NCI-H526 treated with DMSO at 0.1 percent for 48 hours (cell line): ENCODE results near the gene SLC12A5.

Experiments
- DNase-seq: peaks from one replicate; lab custom pipeline; 2025; lab: John Stamatoyannopoulos, UW

The SLC12A5 gene

DNA sequence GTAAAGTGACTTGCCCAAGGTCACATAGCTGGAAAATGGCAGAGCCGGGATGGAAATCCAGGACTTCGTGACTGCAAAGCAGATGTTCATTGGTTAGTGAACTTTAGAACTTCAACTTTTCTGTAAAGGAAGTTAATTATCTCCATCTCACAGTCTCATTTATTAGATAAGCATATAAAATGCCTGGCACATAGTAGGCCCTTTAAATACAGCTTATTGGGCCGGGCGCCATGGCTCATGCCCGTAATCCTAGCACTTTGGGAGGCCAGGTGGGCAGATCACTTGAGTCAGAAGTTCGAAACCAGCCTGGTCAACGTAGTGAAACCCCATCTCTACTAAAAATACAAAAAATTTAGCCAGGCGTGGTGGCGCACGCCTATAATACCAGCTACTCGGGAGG lies 22.1 kb upstream of the SLC12A5 start:
- DNase-seq = no peak

GRCh38 chr20:46007671-46008070 lies 21.3 kb upstream of the SLC12A5 start:
- no peak for DNase-seq

GRCh38 chr20:46009816-46010215 lies 19.2 kb upstream of the SLC12A5 start:
- DNase-seq = no peak

- DNase-seq = no peak
Measured at GRCh38 chr20:46010491-46011391, 18.3 kb upstream of the SLC12A5 start.

GRCh38 chr20:46011631-46012482 lies 17.2 kb upstream of the SLC12A5 start:
- DNase-seq = peak; percentile 85

- no peak for DNase-seq
Measured at GRCh38 chr20:46012921-46013320, 16.1 kb upstream of the SLC12A5 start.

DNA sequence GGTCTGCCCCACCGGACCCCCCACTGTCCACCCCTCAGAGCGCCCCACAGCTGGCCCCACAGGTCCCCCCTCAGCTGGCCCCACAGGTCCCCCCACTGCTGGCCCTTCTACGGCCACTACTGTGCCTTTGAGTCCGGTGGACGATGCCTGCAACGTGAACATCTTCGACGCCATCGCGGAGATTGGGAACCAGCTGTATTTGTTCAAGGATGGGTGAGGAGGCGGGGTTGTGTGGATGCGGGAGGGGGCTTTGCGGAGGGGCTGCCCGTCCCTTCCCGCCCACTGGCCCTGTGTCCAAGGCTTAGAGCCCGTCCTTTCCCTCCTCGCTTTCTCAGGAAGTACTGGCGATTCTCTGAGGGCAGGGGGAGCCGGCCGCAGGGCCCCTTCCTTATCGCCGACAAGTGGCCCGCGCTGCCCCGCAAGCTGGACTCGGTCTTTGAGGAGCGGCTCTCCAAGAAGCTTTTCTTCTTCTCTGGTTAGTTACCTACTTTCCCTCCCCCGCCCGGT lies 15.6 kb upstream of the SLC12A5 start:
- DNase-seq = no peak

- peak; percentile 60 for DNase-seq
Measured at GRCh38 chr20:46013829-46014516, 15.0 kb upstream of the SLC12A5 start.

- DNase-seq = no peak
Measured at GRCh38 chr20:46014517-46015396, 14.3 kb upstream of the SLC12A5 start.

- DNase-seq = no peak
Measured at GRCh38 chr20:46017272-46017671, 11.7 kb upstream of the SLC12A5 start.

DNA sequence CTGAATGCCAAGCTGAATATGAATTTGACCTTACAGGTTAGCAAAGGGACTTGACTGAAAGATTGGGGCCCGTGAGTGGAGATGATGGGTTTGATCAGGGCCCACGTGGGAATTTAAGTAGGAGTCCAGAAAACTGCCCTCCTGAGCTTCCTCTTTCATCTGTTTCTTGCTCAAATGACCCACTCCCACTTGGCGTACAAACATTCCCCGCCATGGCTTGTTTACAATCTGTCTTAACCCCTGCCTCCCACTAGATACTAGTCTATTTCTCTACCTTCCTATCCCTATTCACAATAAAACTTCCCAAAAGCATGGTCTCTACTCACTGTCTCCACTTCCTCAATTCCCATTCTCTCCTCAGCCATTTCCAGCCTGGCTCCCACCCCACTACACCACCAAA lies 10.9 kb upstream of the SLC12A5 start:
- DNase-seq = no peak

DNA sequence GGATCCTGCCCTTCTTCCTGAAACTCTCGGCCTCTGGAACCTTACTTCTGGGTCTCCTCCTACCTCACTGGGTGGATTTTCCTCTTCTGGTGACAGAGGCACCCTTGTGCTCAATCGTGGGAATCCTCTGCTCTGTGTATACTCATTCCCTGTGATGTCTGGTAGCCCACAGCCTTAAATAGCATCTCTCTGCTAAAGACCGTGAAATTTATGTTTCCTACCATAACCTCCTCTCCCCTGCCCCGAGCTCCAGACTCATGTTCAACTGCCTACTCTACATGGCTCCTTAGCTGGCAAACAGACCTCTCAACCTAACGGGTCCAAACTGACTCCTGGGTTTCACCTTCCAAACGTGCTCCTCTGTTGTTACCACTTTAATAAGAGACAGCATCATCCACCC lies 10.4 kb upstream of the SLC12A5 start:
- DNase-seq = no peak

DNA sequence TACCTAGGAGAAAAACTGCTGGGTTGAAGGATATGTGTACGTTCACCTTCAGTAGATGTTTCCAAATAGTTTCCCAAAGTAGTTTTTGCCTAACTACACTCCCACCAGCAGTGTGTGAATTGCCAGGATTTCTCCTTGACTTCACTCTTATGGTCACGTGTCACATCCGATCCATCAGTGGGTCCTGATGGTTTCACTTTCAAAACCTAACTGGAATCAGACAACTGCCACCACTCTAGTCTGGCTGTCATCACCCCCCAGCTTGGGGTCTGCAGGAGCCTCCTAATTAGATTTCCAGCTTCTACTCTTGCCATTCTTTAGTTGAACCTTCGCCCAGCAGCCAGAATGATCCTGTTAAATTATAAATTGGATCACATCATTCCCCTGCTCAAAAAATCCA lies 8.5 kb upstream of the SLC12A5 start:
- no peak for DNase-seq

- peak; percentile 63 for DNase-seq
Measured at GRCh38 chr20:46021361-46022359, 7.4 kb upstream of the SLC12A5 start.

GRCh38 chr20:46022411-46023147 lies 6.4 kb upstream of the SLC12A5 start:
- DNase-seq = peak; percentile 43

DNA sequence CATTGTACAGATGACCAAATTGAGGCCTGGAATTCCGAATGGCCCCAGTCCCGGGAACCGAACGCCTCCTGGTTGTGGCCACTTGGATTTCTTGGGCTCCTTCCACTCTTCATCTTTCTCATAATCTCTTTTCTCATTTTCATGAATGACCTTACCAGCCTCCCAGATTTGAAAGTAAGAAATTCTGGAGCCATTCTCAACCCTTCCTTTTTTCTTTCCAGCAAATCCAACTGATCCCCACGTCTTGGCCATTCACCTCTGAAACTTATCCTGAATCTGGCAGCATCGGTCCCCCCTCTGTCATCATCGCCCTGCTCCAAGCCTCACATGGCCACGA lies 5.9 kb upstream of the SLC12A5 start:
- no peak for DNase-seq

DNA sequence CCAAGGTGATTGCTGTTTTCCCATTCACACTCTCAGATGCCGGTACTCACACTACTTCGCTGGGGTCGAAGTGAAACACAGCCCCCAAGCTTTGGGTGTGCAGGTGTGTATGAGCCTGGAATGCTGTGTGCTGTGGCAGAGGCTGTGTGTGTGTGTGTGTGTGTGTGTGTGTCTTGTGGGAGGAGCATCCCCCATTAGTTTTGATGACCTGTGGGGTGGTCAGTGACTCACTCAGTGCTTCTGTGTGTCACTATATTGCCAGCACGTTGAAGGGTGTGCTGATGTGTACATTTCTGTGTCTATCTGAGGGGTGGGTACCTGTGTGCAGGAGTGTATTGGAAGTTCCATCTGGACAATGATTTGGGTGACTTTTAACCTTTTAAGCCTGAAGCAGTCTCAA lies 5.0 kb upstream of the SLC12A5 start:
- DNase-seq = no peak

DNA sequence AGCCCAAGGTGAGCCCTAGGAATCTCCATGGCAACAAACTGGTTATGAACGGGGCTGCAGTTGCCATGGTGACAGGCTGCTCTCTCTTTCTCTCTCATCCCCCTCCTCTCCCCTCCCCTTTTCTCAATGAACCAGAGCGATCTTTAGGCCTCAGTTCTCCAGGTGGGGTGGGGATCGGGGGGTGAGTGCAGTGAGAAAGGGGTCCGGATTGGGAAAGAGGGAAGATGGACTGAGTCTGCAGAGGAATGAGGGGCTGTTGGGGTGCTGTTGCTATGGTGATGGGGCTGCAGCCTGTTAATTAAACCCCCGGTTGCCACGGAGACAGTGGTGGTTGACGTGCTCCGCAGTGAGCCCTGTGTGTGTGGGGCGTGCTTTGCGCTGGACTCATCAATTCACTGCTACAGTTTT lies 3.6 kb upstream of the SLC12A5 start:
- DNase-seq = no peak

DNA sequence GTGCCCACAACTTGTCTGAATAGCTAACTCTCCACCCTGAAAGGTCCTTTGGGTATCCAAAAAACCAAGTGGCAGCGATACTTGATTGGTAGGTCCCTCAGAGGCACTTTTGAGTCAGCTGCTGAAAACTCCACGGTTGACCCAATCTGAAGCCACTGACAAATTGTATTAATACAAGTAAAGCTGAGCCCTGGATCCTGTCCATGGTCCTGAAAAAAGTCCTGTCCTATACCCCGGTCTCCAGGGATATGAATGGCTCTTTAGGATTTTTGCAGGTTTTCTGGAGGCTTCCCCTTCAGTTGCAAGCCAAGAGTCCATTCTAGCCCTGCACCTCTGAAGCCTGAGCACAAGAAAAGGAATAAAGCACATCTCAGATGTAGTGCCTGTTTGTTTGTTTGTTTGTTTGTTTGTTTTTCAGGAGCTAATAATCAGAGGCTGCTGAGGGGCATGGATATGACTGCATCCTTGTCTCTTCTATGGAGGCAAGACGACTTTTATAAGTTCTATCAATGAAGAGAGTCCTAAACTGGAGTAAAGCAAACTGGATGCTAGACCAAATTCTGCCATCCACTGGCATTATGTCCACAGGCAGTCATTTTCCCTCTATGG lies 1.7 kb upstream of the SLC12A5 start:
- DNase-seq = no peak
